Activated CD8-positive, alpha-beta memory T cell treated with anti-CD3 and anti-CD28 coated beads for 24 hours (primary cell): ENCODE data around the gene UNC93B1.

ENCODE experiments used
- DNase-seq: peaks from one replicate; pipeline ENCODE4 v3.0.0-alpha.2; 2020

UNC93B1 gene

GRCh38 chr11:68040101-68040956 is 36.4 kb upstream of the UNC93B1 start:
- DNase-seq, result peak; percentile 77

- no peak for DNase-seq
Observed at GRCh38 chr11:68039526-68040086, 35.7 kb upstream of the UNC93B1 start.

DNA sequence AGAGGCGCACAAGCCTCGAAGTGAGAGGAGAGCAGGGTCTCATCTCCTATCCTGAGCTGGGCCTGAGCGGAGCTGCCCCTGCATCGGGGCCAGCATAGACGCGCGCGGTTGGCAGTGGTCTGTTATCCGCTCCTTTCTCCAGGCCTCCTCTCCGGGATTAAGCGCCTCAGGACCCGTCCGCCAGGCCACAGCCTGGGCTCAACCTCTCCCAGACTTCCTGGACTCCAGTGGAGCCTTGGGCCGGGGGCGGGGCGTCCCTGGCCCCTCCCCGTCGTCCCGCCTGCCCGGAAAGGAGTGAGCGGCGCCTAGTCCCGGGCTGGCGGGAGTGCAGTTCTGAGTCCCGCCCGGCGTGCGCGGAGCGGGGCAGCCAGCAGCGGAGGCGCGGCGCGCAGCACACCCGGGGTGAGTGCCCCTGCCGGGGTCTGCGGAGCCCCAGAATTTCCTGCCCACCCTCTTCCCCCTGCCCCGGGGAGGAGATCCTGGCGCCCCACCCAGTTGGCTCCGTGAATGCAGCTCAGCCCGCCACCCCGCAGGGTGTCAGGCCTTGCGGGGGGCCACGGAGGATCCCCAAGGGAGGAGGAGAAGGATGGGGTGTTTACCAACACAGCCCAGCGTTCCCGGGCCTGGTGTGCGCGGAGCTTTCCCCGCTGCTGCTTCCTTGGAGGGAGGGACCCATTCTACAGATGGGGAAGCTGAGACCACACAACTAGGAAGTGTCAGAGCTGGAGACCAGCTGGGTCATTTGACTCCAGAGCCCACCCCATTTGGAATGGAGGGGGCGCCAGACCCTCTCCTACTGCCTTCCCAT is 35.0 kb upstream of the UNC93B1 start, which contains the start of gene TCIRG1:
Gene TCIRG1 (plus strand): TSS at position 308 of the 808 bp plus-strand sequence. CDS start 2,247 bp downstream, outside the sequence.
- DNase-seq, result peak; percentile 87

DNA sequence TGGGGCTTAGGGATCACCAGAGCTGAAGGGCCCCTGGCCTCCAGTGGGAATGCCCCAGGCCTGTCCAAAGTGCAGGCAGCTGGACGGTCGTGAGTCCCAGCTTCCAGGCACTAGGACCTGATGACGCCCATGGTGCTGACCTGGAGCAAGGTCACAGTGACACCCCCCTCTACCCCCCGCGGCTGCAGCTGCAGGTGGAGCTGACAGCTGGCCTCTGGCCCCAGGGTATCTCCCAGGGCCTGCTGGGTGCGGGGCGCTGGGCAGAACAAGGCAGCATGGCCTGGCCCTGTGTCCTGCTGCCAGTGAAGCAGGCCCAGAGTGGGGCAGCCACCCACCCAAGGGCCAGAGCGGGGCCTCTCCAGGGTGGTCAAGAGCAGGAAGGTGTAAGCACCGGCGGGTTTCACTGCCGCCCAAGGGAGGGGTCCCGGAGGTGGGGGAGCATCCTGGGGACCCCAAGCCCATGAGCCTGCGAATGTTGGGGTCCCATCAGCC is 34.4 kb upstream of the UNC93B1 start:
- DNase-seq, result no peak

DNA sequence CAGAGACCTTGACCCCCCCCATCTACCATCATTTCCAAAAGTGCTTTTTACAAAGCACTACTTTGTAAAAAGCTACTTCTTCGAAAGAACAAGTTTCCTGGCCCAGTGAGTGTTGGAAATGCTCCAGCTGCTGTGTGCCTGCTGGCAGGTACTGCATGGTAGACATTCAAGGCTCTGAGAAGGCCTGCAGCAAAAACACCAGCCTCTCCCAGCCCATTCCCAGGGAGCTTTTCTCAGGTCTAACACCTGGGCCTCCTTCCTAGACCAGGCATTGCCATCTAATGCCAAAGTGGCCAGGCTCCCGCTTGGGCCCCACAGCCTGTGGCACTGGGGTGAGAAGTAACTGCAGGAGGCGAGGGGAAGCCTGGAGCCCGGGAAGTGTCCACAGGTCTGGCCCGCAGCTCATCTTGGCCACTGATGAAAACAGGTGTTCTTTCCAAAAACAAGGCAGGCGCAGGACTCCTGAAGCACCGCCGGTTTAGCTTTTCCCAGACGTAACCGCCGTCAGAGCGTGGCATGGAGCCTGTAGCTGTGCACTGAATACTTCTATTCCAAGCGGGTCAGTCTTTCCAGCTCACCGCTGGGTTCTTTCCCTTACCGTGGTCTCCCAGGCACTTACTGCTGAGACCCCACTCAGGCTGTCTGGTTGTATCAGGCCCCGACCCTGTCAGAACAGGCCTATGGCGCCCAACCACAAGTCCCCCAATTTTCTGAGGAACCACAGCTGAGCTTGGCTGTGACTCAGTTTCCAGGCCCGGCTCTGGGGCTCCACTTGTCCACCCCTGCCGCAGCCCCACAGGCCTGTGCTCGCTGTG is 33.7 kb upstream of the UNC93B1 start:
- DNase-seq, result no peak

- DNase-seq, result no peak
Observed at GRCh38 chr11:68036717-68037239, 32.9 kb upstream of the UNC93B1 start.

- no peak for DNase-seq
Observed at GRCh38 chr11:68036141-68036716, 32.3 kb upstream of the UNC93B1 start.

GRCh38 chr11:68035266-68035876 is 31.5 kb upstream of the UNC93B1 start:
- no peak for DNase-seq

DNA sequence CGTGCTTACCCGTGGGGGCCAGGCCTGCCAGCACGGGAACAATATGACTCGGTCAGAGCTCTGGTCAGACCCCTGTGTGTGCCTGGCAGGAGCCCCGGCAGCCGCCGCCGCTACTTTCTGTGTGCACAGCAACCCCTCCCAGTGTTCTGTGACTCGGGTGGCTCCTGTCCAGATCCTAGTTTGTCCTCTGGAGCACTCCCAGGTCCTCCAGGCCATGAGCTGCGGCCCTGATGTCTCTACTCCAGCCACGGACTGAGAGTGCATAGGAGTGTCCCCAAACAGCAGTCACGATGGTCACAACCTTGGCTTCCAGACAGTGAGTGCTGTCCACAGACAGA is 29.8 kb upstream of the UNC93B1 start:
- DNase-seq, result no peak

- no peak for DNase-seq
Observed at GRCh38 chr11:68032997-68033707, 29.3 kb upstream of the UNC93B1 start.

DNA sequence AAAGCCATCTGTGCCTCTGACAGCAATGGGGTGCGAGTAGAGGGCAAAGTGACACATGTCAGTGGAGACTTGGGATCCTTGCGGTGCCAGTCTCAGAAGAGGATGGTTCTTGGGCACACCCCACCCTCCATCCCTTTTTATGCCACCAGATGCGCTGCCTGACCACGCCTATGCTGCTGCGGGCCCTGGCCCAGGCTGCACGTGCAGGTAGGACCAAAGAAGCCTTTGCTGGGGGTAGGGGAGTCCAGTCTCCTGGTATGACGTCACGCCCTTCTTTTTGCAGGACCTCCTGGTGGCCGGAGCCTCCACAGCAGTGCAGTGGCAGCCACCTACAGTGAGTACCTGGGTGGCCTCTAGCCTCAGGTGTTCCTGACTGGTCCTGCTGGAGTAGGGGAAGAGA is 28.1 kb upstream of the UNC93B1 start:
- DNase-seq, result no peak

DNA sequence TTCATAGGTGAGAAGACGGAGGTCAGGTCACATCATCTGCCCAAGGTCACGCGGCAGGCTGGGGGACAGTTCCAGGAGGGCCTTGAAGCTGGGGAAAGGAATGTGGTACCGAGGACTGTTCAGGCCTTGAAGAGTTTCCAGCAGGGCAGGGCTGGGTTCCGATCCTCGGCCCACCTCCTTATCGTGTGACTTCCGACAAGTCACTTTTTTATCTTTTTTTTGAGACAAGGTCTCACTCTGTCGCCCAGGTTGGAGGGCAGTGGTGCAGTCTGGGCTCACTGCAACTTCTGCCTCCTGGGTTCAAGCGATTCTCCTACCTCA is 27.2 kb upstream of the UNC93B1 start:
- DNase-seq, result no peak

DNA sequence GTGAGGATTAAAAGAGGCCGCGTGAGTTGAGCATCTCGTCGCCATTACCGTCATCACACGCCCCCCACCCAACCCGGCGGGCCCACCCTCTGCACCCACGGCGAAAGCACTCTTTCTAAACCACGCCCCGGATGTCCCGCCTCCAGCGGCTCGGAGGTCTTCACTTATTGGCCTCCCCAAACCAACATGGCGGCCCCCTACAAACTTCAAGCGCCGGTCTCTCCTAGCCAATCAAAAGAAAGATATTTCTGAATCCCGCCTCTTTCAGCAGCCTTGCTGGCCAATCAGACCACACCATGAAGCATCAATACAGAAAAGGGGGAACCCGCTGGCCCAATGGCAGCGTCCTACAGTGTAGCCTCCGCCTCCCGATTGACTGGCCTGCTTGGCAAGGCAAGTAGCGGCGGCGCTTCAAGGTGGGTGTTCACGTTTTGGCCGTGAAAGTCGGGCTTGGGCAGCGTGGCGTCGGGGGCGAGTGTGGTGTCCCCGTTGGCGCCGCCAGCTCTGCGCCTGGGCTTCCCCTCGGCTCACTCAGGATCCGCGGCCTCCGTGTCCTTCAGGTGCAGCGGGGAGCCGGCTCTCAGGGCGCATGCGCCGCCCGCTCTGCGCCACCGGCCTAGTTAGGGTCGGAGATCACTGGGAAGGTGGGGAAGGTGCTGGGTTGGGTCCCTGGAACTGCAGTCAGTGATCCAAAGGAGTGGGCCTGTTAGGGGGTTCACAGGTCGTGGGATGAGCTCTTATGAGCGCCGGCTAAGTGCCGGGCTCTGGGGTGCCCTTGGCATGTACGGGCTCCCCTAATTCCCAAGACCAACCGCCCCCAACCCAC is 26.6 kb upstream of the UNC93B1 start, which contains the start of gene NDUFS8:
Gene NDUFS8 (plus strand): TSS at position 364 of the 826 bp plus-strand sequence. CDS start 1,471 bp downstream, outside the sequence.
- peak; percentile 97 for DNase-seq

DNA sequence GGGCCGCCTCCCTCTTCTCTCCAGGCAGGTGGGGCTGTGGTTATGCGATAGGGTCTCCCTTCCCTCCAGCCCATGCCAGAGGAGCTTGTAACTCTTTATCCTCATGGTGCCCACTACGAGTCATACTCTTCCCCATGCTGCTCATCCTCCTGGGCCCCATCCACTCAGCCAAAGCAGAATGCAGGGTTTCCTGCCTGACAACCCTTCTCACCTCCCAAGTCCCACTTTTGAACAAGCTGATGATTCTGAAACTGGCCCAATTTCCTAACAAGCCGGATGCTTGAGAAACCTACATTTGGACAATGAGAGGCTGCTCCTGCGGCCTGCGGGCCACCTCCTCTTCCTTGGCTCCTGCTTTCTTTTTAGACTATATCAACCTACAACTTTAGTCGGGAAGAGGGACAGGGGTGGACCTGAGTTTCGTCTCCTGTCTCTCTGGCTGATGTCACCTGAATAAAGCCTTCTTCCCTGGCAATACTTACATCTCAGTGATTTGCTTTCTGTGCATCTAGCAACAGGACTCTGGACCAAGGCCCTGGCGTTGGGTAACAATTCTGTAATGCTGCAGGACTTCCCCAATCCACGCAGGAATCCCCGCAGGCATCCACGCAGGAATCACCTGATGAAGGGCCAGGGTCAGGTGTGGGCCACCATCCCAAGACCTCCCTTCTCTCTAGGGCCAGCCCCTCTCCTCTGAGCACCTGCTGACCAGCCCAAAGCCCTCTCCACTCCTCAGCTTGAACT is 25.1 kb upstream of the UNC93B1 start:
- DNase-seq, result no peak

GRCh38 chr11:68027667-68028066 is 23.8 kb upstream of the UNC93B1 start:
- no peak for DNase-seq

DNA sequence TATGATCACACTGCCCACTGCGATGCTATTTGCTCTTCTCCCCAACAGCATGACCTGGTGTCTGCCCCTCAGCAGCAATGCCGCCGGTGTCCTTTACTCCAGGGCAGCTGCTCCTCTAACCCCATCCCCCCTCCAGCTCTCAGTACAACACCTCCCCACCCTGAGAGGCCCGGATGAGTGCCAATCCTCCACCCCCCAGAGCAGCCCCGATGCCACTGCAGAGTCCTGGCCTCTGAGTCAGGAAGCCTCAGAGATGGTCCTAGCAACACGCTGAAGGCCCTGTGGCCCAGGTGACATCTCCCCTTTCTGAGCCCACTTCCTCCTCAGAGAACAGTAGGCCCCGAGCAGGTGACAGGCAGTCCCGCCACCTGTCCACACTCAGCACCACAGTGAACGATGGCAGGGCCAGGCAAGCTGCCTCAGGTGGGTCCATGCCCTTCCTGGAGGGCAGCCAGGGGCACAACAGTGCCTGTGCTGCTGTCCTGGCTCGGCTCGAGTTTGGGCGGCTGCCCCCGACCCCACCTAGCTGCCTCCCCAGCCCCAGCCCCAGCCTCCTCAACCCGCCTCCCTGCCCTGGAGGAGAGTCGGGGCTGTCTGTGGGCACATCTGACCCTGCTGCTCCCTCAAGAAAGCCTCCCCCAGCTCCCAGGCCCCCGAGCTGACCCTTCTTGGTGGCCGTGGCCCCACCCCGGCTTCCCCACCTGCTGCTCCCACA is 22.7 kb upstream of the UNC93B1 start:
- no peak for DNase-seq

GRCh38 chr11:68025047-68025446 is 21.1 kb upstream of the UNC93B1 start:
- DNase-seq, result no peak

GRCh38 chr11:68024508-68024907 is 20.6 kb upstream of the UNC93B1 start:
- DNase-seq, result no peak
